GM19240 (cell line): Measurements from ENCODE around the gene TNRC18.

ENCODE experiments used
- DNase-seq: peaks from one replicate; pipeline ENCODE4 v3.0.0; 2011; ENCODE audit warnings: low spot score; ENCODE audit not compliant: insufficient read length

The TNRC18 gene

GRCh38 chr7:5408777-5409176 lies 14.9 kb downstream of the TNRC18 start:
- DNase-seq = no peak

GRCh38 chr7:5406957-5407945 lies 16.4 kb downstream of the TNRC18 start:
- DNase-seq = no peak

GRCh38 chr7:5404421-5404826 lies 19.2 kb downstream of the TNRC18 start:
- DNase-seq = no peak

GRCh38 chr7:5403442-5403841 lies 20.2 kb downstream of the TNRC18 start:
- DNase-seq = no peak

GRCh38 chr7:5397736-5398135 lies 25.9 kb downstream of the TNRC18 start:
- DNase-seq = no peak

- DNase-seq = peak; percentile 99
Observed at GRCh38 chr7:5396999-5397663, 26.5 kb downstream of the TNRC18 start.

GRCh38 chr7:5396542-5396941 lies 27.1 kb downstream of the TNRC18 start:
- peak; percentile 73 for DNase-seq

- no peak for DNase-seq
Observed at GRCh38 chr7:5395246-5395645, 28.4 kb downstream of the TNRC18 start.

- DNase-seq = no peak
Observed at GRCh38 chr7:5394264-5395105, 29.1 kb downstream of the TNRC18 start.

GRCh38 chr7:5393748-5394147 lies 29.9 kb downstream of the TNRC18 start:
- no peak for DNase-seq

GRCh38 chr7:5393328-5393727 lies 30.3 kb downstream of the TNRC18 start:
- no peak for DNase-seq

- no peak for DNase-seq
Observed at GRCh38 chr7:5390918-5391317, 32.7 kb downstream of the TNRC18 start.

GRCh38 chr7:5388905-5389433 lies 34.7 kb downstream of the TNRC18 start:
- no peak for DNase-seq

GRCh38 chr7:5388273-5388901 lies 35.2 kb downstream of the TNRC18 start:
- no peak for DNase-seq

GRCh38 chr7:5387711-5388245 lies 35.9 kb downstream of the TNRC18 start:
- no peak for DNase-seq

GRCh38 chr7:5384618-5385017 lies 39.0 kb downstream of the TNRC18 start:
- no peak for DNase-seq

GRCh38 chr7:5383314-5384098 lies 40.1 kb downstream of the TNRC18 start:
- no peak for DNase-seq

- DNase-seq = no peak
Observed at GRCh38 chr7:5382281-5382892, 41.2 kb downstream of the TNRC18 start.

- no peak for DNase-seq
Observed at GRCh38 chr7:5381071-5381772, 42.4 kb downstream of the TNRC18 start.
